SH-SY5Y (cell line): ENCODE results near the gene PRDM15.

Experiments
- GATA2 ChIP-seq: IDR thresholded peaks from 2 replicates; pipeline ENCODE4 v1.6.1; 2011; ENCODE audit warnings: mild to moderate bottlenecking, low read depth, low read length
- GATA3 ChIP-seq: IDR thresholded peaks from 2 replicates; pipeline ENCODE4 v1.6.1; 2011; ENCODE audit warnings: low read depth, mild to moderate bottlenecking, low read length, moderate library complexity

DNA sequence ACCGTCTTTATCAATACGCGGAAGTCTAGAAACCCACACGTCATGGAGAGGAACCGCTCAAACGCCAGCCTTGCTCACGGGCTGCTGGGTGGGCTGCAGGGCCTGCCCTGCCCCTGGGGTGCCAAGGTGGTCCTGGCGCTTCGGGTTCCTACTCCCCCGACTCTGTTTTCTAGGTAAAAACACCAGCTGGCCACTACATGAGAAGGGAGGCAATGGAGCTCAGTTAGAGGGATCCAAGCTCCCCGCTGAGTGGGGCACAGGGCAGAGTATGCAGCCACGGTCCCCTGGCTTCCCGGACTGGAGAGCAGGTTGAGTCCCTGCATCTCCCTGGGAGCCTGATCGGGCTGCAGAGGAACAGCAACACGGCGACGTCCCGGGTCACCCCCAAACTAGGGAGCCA is 71.0 kb downstream of the PRDM15 start:
- TF ChIP-seq GATA2 (no peak), GATA3 (no peak)
